ENCODE measurements around the gene C2orf80.

GRCh38 chr2:208174144-208174543, 15.7 kb downstream of the C2orf80 start:
- no peak for TF ChIP-seq EZH2phosphoT487 (IDR thresholded peaks at IDR 0.05; ENCODE audit: insufficient read depth, low read depth)
- no peak for TF ChIP-seq EZH2 (IDR thresholded peaks at IDR 0.05; ENCODE audit: insufficient read depth, poor library complexity, severe bottlenecking)
